ENCODE data around the gene STK32C. TPM values are rescaled to one million over a fixed set of nuclear protein-coding genes. Genes with fewer than 3 reads are reported as not detected.

STK32C gene
- total RNA-seq, 1 experiment from 2014 or later: 24.9 TPM

DNA sequence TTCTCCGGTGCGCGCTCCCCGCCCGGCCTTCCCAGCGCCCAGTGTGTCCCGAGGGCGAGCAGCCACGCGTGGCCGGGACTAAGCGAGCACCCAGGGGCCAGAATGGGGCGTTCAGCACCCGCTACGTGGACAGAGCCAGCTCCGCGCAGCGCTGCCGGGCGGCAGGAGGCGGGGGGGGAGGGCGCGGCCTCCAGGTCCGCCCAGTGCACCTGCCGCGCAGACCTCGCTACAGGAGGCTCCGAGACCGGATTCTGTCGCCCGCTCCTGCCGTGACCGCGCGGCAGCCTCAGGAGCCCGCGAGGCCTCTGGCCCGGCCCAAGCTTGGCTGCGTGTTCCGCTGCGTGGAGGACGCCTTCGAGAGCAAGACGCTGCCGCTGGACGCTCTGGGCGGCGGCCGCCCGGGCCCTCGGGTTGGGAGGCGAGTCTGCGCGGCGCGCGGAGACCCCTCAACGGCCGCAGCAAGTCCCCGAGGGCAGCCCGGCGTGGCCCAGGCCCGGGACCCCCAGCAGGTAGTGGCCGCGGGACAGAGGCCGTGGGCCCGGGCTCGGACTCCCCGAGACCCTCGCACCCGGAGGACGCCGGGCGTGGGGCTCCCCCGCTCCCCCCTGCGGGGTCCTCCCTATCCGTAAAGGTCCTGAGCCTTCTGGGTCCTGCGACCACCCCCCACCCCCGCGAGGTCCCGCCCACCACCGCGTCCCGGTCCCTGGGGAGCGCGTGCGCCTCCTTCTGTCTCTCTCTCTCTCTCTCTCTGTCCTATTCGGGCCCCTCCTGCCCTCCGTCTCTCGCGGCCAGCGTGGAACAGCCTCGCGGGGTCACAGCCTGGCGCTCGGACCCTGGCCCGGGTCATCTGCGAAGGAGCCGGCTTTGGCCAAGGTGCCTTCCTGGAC is 121.9 kb downstream of the STK32C start:
- peaks cover 46% of the 10 kb centered on the region for H3K27me3 ChIP-seq (ENCODE audit: control insufficient read depth, insufficient read depth, low read length)
- H3K4me3 ChIP-seq (ENCODE audit: insufficient read depth, low read depth, low read length): peak overlapping the region; percentile 30
- DNase-seq: peak; percentile 94
- H3K36me3 ChIP-seq (replicated peaks; ENCODE audit: control insufficient read depth, insufficient read depth, low read length): no peaks in the 10 kb centered on the region

DNA sequence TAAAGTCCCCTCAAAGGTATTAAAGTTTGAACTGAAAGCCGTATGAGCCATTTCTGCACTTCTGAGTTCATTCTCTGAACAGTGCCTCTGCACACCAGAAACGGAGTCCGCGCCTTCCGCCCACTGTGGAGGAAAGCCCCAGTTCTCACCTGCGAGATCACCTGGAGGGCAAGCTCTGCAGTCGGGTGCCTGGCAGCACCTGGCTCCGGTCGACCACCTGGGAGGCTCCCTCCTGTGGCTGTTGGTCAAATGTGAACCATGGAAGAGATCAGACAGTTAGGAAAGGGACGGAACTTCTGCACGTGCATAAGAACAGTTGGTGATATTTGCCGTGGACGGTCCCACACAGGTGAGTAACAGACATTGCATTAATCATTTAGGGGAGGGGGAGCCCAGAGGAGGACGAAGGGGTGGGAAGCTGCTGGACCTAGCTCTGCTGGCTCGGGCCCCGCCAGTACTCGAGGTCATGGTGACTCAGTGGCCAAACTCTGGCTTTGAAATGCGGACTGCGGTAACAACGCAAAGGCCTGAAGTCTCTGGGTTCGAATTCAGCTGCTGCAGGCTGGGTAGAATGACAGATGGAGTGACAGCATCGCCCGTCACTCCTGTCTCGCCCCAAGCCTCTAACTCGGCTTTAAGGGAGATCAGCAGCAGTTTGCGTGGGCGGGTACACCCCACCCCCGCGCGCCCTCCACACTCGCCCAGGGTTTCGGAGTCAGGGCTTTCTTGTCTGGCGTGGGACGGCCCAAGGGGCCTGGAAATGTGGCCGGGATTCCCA is 122.7 kb downstream of the STK32C start:
- Histone ChIP-seq H3K36me3 (replicated peaks; ENCODE audit: control insufficient read depth, insufficient read depth, low read length) (no peaks in the 10 kb centered on the region), H3K4me3 (ENCODE audit: insufficient read depth, low read depth, low read length) (no peak overlapping the region), H3K27me3 (ENCODE audit: control insufficient read depth, insufficient read depth, low read length) (peaks cover 46% of the 10 kb centered on the region)
- DNase-seq: peak; percentile 61

DNA sequence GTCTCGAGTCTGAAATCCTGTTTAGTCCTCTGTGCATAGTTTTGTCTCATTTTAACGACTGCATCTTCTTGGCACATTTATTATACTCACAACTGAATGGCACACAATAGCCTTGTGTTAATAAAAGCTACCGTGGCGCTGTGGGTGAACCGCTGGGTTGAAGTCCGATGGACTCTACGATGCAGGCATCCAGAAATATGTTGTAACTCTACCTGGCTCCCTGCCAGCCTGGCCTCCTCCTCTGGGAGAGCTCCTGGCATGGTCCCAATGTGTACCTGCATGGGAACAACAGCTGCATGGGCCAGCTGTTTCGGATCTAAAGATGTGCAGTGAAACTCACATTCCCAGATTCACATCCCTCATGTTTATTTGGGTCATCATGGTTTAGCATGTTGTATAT is 124.7 kb downstream of the STK32C start:
- Histone ChIP-seq H3K27me3 (ENCODE audit: control insufficient read depth, insufficient read depth, low read length) (peaks cover 39% of the 10 kb centered on the region), H3K4me3 (ENCODE audit: insufficient read depth, low read depth, low read length) (no peak overlapping the region), H3K36me3 (replicated peaks; ENCODE audit: control insufficient read depth, insufficient read depth, low read length) (no peaks in the 10 kb centered on the region)
- no peak for DNase-seq

DNA sequence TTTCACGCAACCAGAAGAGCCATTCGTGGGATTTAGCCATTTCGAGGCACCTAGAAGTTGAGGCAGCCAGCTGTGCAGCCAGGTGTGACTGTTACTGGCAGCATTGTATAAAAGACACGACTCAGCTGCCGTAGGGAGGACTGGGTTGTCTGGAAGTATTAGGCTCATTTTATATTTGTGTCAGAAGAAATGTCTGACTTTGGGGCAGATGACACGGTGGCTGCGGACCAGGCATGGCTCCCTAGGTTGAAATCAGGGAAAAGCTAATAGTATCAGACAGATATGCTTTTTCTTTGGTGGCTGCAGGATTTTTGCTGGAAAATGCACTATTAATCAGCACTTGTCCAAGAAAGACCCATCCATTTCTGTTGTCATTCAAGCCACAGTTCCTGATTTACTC is 125.2 kb downstream of the STK32C start:
- no peaks in the 10 kb centered on the region for H3K36me3 ChIP-seq (replicated peaks; ENCODE audit: control insufficient read depth, insufficient read depth, low read length)
- no peak overlapping the region for H3K4me3 ChIP-seq (ENCODE audit: insufficient read depth, low read depth, low read length)
- no peak for DNase-seq
- peaks cover 35% of the 10 kb centered on the region for H3K27me3 ChIP-seq (ENCODE audit: control insufficient read depth, insufficient read depth, low read length)

DNA sequence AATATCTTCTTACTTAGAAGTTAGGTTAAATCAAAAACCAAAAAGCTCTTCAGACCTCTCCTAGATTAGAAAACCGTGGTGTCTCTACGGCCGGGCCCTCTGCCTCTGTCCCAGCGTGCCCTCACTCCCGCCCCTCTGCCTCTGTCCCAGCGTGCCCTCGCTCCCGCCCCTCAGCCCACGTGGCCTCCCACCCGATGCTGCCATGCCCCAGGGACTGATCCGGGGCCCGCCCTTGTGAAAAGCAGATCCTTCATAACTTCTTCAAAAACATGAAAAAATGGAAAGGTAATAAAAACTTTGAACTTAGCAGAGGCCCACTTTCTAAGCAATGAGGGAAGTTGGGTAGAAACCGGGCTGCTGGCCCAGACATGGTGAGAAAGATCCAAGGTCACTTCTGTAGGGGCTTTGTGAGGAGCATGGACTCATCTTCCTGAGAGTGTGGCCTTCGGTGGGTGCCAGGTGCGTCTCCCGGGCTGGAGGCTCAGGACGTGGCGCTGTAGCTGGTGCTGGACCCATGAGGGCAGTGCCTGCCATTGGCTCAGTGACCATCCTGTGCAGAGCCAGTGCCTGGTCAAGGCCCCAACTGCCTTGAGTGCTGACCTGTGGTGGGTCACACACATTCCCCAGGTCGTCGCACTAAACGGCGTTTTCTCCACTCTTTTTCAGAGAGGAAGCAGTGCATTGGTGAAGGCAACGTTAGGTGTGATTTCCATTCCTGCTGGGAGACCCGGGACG is 125.9 kb downstream of the STK32C start:
- H3K27me3 ChIP-seq (ENCODE audit: control insufficient read depth, insufficient read depth, low read length): peaks cover 29% of the 10 kb centered on the region
- H3K36me3 ChIP-seq (replicated peaks; ENCODE audit: control insufficient read depth, insufficient read depth, low read length): no peaks in the 10 kb centered on the region
- no peak overlapping the region for H3K4me3 ChIP-seq (ENCODE audit: insufficient read depth, low read depth, low read length)
- DNase-seq: no peak

DNA sequence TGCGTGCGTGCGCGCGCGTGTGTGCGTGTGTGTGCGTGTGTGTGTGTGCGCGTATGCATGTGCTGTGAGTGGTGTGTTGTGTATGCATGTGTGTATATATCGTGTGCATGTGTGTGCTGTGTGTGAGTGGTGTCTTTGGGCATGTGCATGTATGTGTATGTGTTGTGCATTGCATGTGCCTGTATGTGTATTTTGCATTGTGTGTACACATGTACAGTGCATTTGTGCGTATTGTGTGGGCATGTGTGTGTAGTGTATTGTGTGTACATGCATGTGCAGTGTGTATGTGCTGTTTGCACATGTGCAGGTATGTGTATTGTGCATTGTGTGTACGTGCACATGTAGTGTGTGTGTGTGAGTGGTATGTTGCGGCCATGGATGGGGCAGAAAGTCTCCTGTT is 127.0 kb downstream of the STK32C start:
- peaks cover 23% of the 10 kb centered on the region for H3K27me3 ChIP-seq (ENCODE audit: control insufficient read depth, insufficient read depth, low read length)
- no peaks in the 10 kb centered on the region for H3K36me3 ChIP-seq (replicated peaks; ENCODE audit: control insufficient read depth, insufficient read depth, low read length)
- H3K4me3 ChIP-seq (ENCODE audit: insufficient read depth, low read depth, low read length): no peak overlapping the region

DNA sequence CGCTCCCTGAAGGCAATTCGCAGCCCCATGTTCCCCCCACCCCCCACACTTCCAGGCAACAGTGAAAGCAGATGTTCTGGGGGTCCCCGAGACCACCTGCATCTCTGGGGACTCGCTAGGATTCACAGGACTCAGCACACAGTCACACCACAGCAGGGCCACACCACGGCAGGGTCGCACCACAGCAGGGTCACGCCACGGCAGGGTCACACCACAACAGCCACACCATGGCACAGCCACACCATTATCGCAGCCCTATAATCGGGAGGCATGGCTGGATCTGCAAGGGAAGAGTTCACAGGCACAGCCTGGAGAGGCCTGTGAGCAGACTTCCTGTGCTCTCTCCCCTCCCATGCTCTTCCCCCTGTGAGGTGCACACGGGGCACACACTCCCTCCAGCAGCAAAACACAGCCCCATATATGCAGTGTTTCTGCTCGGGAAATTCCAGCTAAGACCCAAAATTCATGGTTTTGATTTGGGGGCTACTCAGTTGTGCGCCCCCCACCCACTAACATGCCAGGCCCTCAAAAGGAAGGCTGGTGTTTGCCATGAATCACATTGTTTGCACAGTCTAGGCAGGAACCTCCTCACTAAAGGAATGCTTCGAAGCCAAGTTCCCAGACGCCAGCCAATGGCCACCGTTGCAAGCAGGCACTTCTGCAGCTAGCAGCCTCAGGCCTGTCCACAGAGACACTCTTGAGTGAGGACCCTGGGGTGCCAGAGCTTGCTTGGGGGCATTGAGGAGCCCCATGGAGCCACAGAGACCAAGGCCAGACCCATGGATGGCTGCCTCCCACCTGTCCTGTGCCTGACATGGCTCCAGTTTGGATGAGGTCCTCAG is 128.0 kb downstream of the STK32C start:
- peaks cover 13% of the 10 kb centered on the region for H3K27me3 ChIP-seq (ENCODE audit: control insufficient read depth, insufficient read depth, low read length)
- no peak for DNase-seq

More for the DNA sequence above, 127.0 kb downstream of the STK32C start:
- DNase-seq: no peak

DNA sequence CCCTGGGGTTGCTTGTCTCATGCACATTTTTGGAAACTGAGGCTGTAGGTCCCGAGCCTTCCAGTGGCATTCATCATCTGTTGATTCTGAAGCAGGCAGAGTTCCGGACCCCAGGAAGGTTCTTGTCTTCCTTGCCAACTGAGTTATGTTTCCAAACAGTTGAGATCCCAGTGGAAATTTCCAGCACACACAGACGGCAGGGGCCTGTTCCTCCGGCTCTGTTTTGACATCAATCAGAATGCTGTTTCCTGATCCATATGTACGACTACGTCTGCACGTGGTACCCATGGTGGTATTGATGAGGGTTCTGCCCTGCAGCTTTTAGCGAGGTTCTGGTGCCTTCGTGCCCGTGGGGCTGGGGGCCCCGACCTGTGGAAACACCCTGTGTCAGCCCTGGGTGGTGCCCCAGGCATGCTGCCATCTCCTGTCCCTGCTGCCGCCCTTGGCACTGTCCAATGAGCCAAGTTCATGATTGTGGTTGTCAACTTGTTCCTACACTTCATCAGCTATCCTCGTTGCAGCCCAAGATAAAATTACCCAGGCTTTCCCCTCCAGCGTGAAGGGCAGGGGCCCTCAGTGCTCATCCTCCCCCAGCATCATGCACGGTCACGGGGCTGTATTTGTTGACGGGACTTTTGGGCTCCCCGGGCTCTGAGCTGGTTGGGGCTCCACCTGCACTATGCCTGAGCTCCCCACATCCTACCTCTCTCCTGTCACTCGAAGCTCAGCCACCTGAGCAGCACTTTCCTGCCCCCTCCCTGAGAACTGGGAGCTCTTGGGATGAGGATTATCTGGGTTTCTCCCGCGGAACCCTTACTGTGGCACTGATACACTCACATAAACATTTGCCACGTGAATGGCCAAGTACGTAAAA is 128.8 kb downstream of the STK32C start:
- Histone ChIP-seq H3K4me3 (ENCODE audit: insufficient read depth, low read depth, low read length) (no peak overlapping the region), H3K27me3 (ENCODE audit: control insufficient read depth, insufficient read depth, low read length) (peaks cover 5% of the 10 kb centered on the region), H3K36me3 (replicated peaks; ENCODE audit: control insufficient read depth, insufficient read depth, low read length) (no peaks in the 10 kb centered on the region)
- no peak for DNase-seq

More for the DNA sequence above, 128.0 kb downstream of the STK32C start:
- Histone ChIP-seq H3K4me3 (ENCODE audit: insufficient read depth, low read depth, low read length) (no peak overlapping the region), H3K36me3 (replicated peaks; ENCODE audit: control insufficient read depth, insufficient read depth, low read length) (no peaks in the 10 kb centered on the region)

DNA sequence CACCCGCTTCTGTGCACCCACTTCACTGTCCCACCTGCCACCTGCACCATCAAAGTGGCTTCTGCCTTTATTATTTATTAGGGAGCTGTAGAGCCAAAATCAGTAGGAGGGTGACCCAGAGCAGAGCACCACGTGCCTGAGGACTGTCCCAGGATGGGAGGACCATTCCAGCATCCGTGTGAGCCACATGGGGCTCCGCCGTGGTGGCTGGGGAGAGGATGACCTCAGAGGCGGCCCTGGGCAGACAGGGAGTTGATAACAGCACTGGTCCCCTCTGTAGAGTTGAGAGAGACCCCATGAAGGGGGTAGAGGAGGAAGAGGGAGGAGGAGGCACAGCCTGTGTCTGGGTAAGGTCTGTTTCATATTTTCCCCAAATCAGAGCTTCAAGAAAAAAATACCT is 129.7 kb downstream of the STK32C start:
- DNase-seq: no peak
- Histone ChIP-seq H3K27me3 (ENCODE audit: control insufficient read depth, insufficient read depth, low read length) (peaks cover 2% of the 10 kb centered on the region; the same call in 1 of the 2 replicates), H3K4me3 (ENCODE audit: insufficient read depth, low read depth, low read length) (no peak overlapping the region)

DNA sequence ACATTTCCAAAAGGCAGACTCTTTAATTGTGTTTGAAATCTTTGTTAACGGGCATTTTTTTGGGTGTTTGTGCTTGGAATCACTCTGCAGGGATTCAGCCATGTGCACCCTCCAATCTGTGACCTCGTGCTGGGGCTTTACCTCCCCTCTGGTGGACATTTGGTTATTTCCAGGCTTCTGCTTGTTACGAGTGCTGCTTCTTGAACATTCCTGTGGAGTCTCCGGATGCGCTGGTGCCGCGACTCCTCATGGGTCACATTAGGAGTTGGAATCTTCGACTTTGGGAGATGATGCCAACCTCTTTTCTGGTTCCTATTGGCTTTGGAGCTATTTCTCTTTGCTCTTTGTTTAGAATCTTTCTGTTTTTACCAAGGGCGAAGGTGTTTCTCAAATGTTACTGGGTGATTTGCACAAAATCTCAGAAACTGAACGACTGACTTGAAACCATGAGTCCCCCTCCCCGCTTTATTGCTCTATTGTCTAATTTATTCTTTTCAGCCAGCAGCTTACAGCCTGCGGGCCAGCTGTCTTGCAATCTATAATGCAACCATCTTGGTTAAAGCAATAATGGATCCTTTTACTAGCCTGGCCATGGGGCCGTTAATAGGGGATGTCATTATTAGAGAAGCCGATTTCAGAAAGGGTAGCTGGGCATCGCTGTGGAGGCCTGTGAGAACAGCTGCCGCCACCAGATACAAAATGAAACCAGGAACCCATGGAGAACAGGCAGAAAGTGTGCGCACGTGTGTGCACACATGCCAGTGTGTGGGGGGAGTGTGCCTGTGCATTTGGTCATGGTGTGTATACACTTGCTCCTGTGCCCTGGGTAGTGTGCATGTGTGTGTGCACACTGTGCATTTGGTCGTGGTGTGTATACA is 130.9 kb downstream of the STK32C start:
- DNase-seq: no peak
- no peaks in the 10 kb centered on the region for H3K36me3 ChIP-seq (replicated peaks; ENCODE audit: control insufficient read depth, insufficient read depth, low read length)
- H3K27me3 ChIP-seq (ENCODE audit: control insufficient read depth, insufficient read depth, low read length): peaks cover 2% of the 10 kb centered on the region; the same call in 1 of the 2 replicates
- no peak overlapping the region for H3K4me3 ChIP-seq (ENCODE audit: insufficient read depth, low read depth, low read length)

More for the DNA sequence above, 129.7 kb downstream of the STK32C start:
- no peaks in the 10 kb centered on the region for H3K36me3 ChIP-seq (replicated peaks; ENCODE audit: control insufficient read depth, insufficient read depth, low read length)

DNA sequence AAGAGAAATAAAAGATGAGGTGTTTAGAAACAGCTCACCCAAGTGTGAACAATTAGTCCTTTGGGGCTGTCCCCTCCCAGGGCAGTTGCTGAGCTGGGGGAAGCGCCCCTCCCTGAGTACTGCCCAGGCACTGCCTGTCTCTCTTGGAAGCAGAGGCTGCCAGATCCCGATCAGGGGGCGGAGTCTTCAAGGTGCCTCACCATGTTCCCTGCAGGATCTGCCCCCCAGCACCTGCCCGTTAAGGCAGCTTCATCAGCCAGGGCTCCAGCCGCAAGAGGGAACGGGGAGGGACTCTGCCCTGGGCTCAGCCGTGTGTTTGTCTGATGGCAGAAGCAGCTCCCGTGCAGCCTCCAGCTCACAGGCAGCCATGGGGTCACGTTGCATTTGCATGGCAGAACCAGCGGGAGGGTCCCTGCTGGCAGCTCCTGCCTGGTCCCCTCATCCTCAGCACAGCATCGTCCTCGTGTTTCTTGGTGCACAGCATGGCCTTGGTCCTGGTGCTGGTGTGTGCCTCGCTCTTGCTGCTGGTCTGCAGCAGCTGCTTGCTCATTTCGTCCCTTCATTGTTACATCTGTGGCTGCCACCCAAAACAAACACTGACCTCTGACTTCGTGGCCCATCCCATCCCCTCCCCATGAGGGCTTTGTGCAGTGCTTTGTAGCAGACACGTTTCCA is 131.7 kb downstream of the STK32C start:
- DNase-seq: peak; percentile 86

DNA sequence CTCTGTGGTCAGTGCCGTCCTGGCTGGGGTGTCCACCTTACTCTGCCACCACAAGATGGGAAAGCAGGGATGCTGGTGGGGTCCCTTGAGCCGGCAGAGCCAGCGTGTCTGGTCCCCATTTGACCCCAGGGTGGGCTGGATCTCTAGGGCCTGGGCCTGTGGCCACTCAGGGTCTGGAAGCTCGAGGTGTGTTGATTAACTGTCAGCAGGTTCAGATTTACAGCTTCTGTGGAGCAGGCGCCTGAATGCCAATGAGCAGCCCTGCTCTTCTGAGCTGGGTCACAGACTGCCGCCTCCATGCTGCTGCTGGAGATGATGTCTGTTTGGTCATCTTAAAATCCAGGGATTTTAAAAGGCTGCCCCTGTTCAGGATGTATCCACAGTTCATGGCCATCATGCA is 132.3 kb downstream of the STK32C start:
- H3K27me3 ChIP-seq (ENCODE audit: control insufficient read depth, insufficient read depth, low read length): peaks cover 2% of the 10 kb centered on the region; the same call in 1 of the 2 replicates

More for the DNA sequence above, 131.7 kb downstream of the STK32C start:
- peaks cover 2% of the 10 kb centered on the region; the same call in 1 of the 2 replicates for H3K27me3 ChIP-seq (ENCODE audit: control insufficient read depth, insufficient read depth, low read length)
- H3K4me3 ChIP-seq (ENCODE audit: insufficient read depth, low read depth, low read length): no peak overlapping the region; the same call in 1 of the 2 replicates
- H3K36me3 ChIP-seq (replicated peaks; ENCODE audit: control insufficient read depth, insufficient read depth, low read length): no peaks in the 10 kb centered on the region

More for the DNA sequence above, 132.3 kb downstream of the STK32C start:
- Histone ChIP-seq H3K36me3 (replicated peaks; ENCODE audit: control insufficient read depth, insufficient read depth, low read length) (no peaks in the 10 kb centered on the region), H3K4me3 (ENCODE audit: insufficient read depth, low read depth, low read length) (no peak overlapping the region)
- no peak for DNase-seq
